ENCODE results near the gene SLC39A11. TPM values are rescaled to one million over a fixed set of nuclear protein-coding genes. Genes with fewer than 3 reads are reported as not detected.
A peak's percentile ranks its signal among the peaks of the same experiment; 100 is the strongest.
"Not testable (repeated sequence)": the region's sequence is repeated elsewhere in the genome, so short reads cannot be mapped to it uniquely, and the experiment has no call there.

Gene SLC39A11
- total RNA-seq, 3 donors from 2014 or later = 16.7 to 23.3 (median 20.1) TPM

DNA sequence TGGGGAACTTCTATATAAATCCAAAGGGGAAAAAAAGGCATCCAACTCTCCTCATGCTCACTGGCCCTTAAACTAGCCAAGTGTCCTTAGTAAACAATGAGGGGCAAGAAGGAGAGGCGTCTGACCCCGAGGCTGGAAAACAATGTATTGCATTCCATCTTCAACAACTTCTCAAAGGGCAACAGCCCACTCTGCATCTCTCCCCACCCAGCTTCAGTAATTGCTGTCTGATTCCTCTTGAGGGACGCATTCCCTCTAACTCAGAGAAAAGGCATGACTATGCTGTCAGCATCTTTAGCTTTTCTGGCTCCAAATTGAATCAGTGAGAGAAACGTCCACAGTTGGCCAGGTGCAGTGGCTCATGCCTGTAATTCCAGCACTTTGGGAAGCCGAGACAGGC, 145.8 kb downstream of the SLC39A11 start:
- DNase-seq = no peak
- Mint-ChIP-seq H3K9me3 (no peaks in the 10 kb centered on the region), H3K36me3 (ENCODE audit: insufficient read depth) (peaks cover 30% of the 10 kb centered on the region), H3K4me3 (no peak overlapping the region), H3K27me3 (ENCODE audit: low read depth) (no peaks in the 10 kb centered on the region), H3K4me1 (ENCODE audit: low read depth) (no peaks in the 10 kb centered on the region)
- ATAC-seq = no peak

DNA sequence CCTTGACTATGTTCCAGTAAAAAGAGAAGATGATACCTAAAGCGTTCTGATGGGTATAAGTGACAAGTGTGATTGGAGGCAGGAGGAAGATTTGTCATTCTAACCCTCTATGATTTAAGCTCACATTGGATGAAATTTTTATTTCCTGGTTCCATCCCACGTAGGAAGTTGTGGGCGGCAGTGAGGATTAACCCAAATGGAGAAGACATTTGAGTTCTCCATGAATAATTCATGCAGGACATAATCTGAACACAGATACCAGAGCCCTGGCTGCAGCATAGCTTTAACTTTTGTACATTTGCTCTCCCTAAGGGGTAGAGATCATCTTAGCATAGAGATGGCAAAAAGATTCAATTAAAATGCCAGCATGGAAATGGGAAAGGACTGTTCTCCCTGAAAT, 146.3 kb downstream of the SLC39A11 start:
- Mint-ChIP-seq H3K4me1 (ENCODE audit: low read depth) (no peaks in the 10 kb centered on the region), H3K36me3 (ENCODE audit: insufficient read depth) (peaks cover 30% of the 10 kb centered on the region), H3K4me3 (no peak overlapping the region), H3K27me3 (ENCODE audit: low read depth) (no peaks in the 10 kb centered on the region), H3K9me3 (no peaks in the 10 kb centered on the region)
- ATAC-seq (no peak), DNase-seq (no peak)

DNA sequence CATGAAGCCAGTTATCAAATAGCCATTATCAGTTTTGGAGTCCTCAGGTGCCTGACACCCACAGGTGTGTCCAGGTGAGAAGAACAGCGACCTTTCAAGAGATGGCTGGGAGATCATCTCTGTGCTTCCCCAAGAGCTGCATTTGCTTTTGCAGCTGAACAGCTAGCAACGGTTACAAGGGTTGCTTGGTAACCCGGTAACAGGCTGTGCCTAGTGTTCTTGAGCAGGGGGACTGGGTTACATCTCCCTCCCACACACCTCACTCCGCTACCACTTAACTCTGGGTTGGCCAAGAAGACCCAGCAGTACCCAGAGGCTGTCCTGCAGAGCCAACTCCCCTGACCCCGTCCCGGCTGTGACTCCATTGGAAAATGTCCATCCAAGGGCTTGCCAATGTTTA, 147.0 kb downstream of the SLC39A11 start:
- peaks cover 33% of the 10 kb centered on the region for H3K36me3 Mint-ChIP-seq (ENCODE audit: insufficient read depth)
- no peaks in the 10 kb centered on the region for H3K4me1 Mint-ChIP-seq (ENCODE audit: low read depth)
- H3K9me3 Mint-ChIP-seq = no peaks in the 10 kb centered on the region

DNA sequence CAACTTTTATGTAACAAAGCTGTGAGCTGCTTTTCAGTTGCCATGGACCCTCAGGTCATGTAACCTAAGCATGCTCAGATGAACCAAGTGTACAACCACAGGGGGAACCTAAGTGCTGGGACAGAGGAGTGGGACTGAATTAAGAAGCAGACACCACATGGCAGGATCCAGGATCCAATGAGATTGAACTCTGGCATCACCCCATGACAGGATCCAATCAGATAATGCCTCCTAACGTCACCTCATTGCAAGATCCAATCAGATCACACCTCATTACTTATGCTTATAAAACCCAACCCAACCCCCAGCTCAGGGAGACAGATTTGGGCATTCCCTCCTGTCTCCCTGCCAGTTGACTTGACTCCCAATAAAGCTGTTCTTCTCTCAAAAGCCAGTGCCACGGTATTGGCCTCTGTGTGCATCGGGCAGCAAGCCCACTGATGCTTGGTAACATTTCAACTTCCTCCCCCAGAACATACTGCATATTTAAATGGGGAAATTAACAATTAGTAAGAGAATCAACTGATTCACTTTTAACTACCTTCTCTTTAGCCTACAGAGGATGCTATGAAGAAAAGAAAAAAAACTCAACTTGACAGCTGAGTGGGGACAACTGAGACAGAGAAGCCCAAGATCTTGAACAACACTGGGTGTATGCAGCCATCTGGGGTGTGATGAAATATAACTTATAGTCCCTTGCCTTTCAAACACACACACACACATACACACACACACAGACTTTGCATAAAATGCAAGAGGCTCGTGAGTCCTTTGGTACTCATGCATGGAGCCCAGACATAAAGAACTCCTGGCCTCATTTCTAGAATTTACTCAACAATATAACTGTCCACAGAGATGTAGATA, 148.4 kb downstream of the SLC39A11 start:
- H3K27me3 Mint-ChIP-seq (ENCODE audit: low read depth) = no peaks in the 10 kb centered on the region
- no peaks in the 10 kb centered on the region for H3K9me3 Mint-ChIP-seq
- H3K4me1 Mint-ChIP-seq (ENCODE audit: low read depth) = no peaks in the 10 kb centered on the region
- no peak overlapping the region for H3K4me3 Mint-ChIP-seq
- peaks cover 33% of the 10 kb centered on the region for H3K36me3 Mint-ChIP-seq (ENCODE audit: insufficient read depth)
- no peak for ATAC-seq
- no peak for DNase-seq

More for the DNA sequence above, 147.0 kb downstream of the SLC39A11 start:
- Mint-ChIP-seq H3K27me3 (ENCODE audit: low read depth) (no peaks in the 10 kb centered on the region), H3K4me3 (no peak overlapping the region)
- ATAC-seq (no peak), DNase-seq (no peak)

DNA sequence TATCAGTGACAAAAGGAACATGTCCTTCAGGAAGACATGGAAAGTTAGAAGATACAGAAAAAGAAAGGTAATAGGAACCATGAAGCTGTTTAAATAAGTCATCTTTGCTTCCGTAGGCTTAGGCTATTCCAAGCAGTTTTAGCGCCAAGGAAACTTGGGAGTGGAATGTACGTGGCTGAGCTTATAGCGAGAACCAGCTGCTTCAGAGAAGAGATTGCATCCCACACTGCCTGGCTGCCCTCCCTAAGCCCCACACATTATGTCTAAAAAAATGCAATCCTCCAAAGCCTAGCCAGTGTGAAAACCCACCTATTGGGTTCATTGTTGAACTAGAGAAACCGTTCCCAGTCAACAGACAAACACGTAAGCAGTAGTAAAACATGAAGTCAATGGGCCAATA, 149.9 kb downstream of the SLC39A11 start:
- DNase-seq (no peak), ATAC-seq (no peak)
- Mint-ChIP-seq H3K27me3 (ENCODE audit: low read depth) (no peaks in the 10 kb centered on the region), H3K4me1 (ENCODE audit: low read depth) (no peaks in the 10 kb centered on the region), H3K4me3 (no peak overlapping the region), H3K9me3 (no peaks in the 10 kb centered on the region), H3K36me3 (ENCODE audit: insufficient read depth) (peaks cover 32% of the 10 kb centered on the region)

DNA sequence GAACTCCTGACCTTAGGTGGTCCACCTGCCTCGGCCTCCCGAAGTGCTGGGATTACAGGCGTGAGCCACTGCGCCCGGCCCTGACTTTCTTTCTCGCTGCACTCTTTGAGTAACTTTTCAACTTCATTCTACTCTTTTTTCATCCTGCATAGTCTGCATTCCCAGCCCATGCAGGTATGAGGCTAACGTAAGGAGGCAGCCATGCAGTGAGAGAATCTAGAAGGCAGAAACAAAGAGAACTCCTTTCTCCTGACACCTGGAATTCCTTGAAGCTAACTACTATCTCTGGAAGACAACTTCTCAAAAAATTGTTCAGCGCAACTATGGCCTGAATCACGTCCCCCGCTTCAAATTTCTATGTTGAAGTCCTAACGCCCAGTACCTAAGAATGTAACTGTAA, 152.0 kb downstream of the SLC39A11 start:
- Mint-ChIP-seq H3K36me3 (ENCODE audit: insufficient read depth) (peaks cover 23% of the 10 kb centered on the region), H3K4me3 (no peak overlapping the region), H3K9me3 (no peaks in the 10 kb centered on the region), H3K27me3 (ENCODE audit: low read depth) (no peaks in the 10 kb centered on the region), H3K4me1 (ENCODE audit: low read depth) (no peaks in the 10 kb centered on the region)
- no peak for DNase-seq
- no peak for ATAC-seq

DNA sequence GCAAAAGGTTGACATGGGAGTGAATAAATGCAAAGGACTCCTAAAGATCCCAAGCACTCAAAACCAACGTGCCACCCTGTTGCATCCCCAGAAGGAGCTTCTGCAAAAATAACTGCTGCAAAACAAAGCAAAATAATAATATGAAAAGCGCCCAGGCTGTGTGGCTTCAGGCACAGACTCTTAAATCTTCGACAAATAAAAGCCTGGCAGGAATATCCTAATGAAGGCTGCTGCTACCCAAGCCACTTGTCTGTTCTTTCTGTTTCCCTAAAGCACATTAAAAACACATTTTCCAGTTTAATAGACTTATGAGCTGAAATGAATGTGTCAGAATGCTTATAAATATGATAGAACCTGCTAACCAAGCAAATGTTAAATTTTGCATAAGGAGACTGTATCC, 154.0 kb downstream of the SLC39A11 start:
- Mint-ChIP-seq H3K36me3 (ENCODE audit: insufficient read depth) (peaks cover 18% of the 10 kb centered on the region), H3K27me3 (ENCODE audit: low read depth) (no peaks in the 10 kb centered on the region), H3K4me3 (no peak overlapping the region), H3K4me1 (ENCODE audit: low read depth) (no peaks in the 10 kb centered on the region), H3K9me3 (no peaks in the 10 kb centered on the region)
- DNase-seq (no peak), ATAC-seq (no peak)

DNA sequence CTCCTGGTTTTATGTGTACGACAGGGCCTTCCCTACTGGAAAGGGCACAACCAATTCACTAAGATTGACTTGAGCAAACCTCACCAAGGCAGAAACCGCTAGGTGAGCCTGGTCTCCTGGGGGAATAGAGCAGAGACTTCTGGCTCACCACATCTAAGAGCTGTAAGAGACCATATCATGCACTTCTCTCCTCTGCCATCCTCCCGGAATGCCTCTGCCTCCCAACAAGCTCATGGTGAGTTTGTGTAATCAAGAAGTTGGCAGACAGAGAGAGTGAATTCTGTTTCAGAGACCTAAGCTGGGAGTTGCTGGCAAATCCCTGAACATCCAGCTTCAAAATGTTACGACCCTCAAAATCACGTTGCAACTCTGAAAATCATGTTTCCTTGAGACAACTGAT, 154.8 kb downstream of the SLC39A11 start:
- peaks cover 12% of the 10 kb centered on the region for H3K36me3 Mint-ChIP-seq (ENCODE audit: insufficient read depth)
- DNase-seq (no peak), ATAC-seq (no peak)
- no peaks in the 10 kb centered on the region for H3K9me3 Mint-ChIP-seq
- no peak overlapping the region for H3K4me3 Mint-ChIP-seq
- no peaks in the 10 kb centered on the region for H3K27me3 Mint-ChIP-seq (ENCODE audit: low read depth)
- H3K4me1 Mint-ChIP-seq (ENCODE audit: low read depth) = no peaks in the 10 kb centered on the region

DNA sequence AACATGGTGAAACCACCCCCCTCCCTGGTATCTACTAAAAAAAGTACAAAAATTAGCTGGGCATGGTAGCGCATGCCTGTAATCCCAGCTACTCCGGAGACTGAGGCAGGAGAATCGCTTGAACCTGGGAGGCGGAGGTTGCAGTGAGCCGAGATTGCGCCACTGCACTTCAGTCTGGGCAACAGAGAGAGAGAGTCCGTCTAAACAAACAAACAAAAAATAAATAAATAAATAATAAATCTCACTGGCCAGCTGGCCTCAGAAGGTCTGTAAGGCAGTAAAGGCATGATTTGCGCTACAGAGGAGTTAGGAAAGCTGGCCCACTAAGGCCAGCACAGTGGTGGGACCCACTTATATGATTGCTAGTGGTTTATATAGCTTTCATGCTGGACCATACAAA, 155.2 kb downstream of the SLC39A11 start:
- not testable (repeated sequence) for ATAC-seq; H3K4me3 Mint-ChIP-seq; H3K4me1 Mint-ChIP-seq (ENCODE audit: low read depth); H3K27me3 Mint-ChIP-seq (ENCODE audit: low read depth); H3K9me3 Mint-ChIP-seq; DNase-seq
- peaks cover 12% of the 10 kb centered on the region for H3K36me3 Mint-ChIP-seq (ENCODE audit: insufficient read depth)

DNA sequence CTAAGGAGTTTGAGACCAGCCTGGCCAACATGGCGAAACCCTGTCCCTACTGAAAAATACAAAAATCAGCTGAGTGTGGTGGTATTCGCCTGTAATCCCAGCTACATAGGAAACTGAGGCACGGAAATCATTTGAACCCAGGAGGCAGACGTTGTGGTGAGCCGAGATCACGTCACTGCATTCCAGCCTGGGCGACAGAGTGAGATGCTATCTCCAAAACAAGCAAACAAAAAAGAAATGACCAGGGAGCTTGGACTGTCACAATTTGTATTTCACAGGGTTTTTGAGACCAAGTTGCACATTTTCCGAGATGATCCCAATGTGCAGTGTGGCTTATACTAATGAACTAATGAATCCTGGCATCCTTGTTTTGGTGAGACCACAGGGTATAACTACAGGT, 156.5 kb downstream of the SLC39A11 start:
- Mint-ChIP-seq H3K9me3 (no peaks in the 10 kb centered on the region), H3K36me3 (ENCODE audit: insufficient read depth) (peaks cover 12% of the 10 kb centered on the region), H3K4me3 (no peak overlapping the region), H3K27me3 (ENCODE audit: low read depth) (no peaks in the 10 kb centered on the region), H3K4me1 (ENCODE audit: low read depth) (peaks cover 10% of the 10 kb centered on the region)
- DNase-seq = no peak
- ATAC-seq = no peak

DNA sequence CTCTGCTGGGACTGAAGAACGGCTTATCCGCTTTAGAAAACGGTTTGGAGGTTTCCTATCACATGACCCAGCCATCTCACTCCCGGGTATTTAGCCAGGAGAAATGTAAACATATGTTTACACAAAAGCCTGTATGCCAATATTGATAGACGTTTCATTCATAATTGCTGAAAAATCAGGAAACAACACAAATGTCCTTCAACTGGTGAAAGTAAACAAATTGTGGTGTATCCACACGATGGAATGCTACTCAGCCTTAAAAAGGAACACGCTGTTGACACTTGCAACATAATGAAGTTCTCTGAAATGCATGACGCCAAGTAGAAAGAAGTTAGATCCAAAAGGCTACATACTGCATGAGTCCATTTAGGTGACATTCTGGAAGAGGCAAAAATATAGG, 157.6 kb downstream of the SLC39A11 start:
- Mint-ChIP-seq H3K4me3 (no peak overlapping the region), H3K36me3 (ENCODE audit: insufficient read depth) (peaks cover 9% of the 10 kb centered on the region), H3K27me3 (ENCODE audit: low read depth) (no peaks in the 10 kb centered on the region), H3K9me3 (no peaks in the 10 kb centered on the region), H3K4me1 (ENCODE audit: low read depth) (peaks cover 15% of the 10 kb centered on the region)
- DNase-seq (no peak), ATAC-seq (no peak)

DNA sequence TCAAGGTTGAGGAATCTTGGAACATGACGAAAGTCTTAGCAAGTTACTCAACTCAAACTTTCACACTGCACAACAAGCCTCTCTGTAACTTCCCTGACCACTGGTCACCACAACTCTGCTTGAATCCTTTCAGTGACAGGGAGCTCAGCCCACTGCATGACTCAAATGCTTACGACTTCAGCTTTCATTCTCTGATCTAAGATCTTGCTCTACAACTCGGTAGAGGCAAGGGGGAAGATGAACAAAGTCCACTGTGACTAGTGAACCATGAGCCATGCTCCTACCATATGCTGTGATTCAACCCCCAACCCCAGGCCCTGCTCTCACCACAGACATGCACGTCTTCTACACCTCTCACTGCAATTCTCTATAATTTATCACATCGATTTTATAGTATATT, 160.9 kb downstream of the SLC39A11 start:
- DNase-seq (no peak), ATAC-seq (no peak)
- Mint-ChIP-seq H3K4me3 (no peak overlapping the region), H3K9me3 (no peaks in the 10 kb centered on the region), H3K36me3 (ENCODE audit: insufficient read depth) (peaks cover 12% of the 10 kb centered on the region), H3K27me3 (ENCODE audit: low read depth) (no peaks in the 10 kb centered on the region), H3K4me1 (ENCODE audit: low read depth) (peaks cover 15% of the 10 kb centered on the region)

DNA sequence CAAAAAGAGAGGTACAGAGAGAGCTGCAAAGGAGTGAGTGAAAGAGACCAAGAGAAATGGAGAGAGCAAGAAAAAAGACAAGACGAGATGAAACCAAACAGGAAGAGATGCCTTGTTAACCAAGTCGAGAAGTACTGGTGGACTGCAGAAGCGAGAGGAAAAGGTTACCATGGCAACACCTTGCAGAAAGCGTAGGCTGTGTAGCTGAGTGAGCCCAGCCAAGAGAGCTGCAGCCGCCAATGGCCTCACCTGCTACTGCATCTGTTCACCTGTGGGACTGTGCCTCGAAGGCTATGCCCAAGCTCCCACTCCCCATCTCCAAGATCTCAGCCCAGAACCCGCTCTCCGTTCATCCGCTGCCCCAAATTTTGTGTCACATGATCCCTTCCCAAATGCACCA, 161.3 kb downstream of the SLC39A11 start:
- Mint-ChIP-seq H3K27me3 (ENCODE audit: low read depth) (no peaks in the 10 kb centered on the region), H3K36me3 (ENCODE audit: insufficient read depth) (peaks cover 16% of the 10 kb centered on the region), H3K4me3 (no peak overlapping the region), H3K4me1 (ENCODE audit: low read depth) (peaks cover 15% of the 10 kb centered on the region), H3K9me3 (no peaks in the 10 kb centered on the region)
- no peak for DNase-seq
- peak in 1 of 2 donors; percentile 34 for ATAC-seq

DNA sequence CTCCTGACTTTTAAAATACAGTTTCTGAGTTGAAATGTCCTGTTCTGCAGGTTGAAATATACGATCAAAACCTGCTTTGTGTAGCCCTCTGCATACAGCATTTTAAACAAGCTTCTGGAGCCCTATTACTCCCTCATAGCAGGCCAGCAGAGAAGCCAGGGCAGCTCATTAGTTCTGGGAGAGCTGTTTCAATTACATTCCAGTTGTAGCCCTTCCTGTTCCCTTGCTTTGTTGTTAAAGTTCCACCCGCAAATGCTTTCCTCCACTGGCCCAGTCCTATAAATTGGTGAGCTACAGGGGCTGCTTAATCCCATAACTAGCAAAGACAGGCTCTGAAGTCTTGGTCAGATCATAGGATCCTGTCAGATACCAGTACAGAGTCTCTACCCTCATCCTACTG, 162.5 kb downstream of the SLC39A11 start:
- Mint-ChIP-seq H3K9me3 (no peaks in the 10 kb centered on the region), H3K36me3 (ENCODE audit: insufficient read depth) (peaks cover 18% of the 10 kb centered on the region), H3K4me1 (ENCODE audit: low read depth) (peaks cover 15% of the 10 kb centered on the region), H3K27me3 (ENCODE audit: low read depth) (no peaks in the 10 kb centered on the region), H3K4me3 (no peak overlapping the region)
- DNase-seq (no peak), ATAC-seq (no peak)

DNA sequence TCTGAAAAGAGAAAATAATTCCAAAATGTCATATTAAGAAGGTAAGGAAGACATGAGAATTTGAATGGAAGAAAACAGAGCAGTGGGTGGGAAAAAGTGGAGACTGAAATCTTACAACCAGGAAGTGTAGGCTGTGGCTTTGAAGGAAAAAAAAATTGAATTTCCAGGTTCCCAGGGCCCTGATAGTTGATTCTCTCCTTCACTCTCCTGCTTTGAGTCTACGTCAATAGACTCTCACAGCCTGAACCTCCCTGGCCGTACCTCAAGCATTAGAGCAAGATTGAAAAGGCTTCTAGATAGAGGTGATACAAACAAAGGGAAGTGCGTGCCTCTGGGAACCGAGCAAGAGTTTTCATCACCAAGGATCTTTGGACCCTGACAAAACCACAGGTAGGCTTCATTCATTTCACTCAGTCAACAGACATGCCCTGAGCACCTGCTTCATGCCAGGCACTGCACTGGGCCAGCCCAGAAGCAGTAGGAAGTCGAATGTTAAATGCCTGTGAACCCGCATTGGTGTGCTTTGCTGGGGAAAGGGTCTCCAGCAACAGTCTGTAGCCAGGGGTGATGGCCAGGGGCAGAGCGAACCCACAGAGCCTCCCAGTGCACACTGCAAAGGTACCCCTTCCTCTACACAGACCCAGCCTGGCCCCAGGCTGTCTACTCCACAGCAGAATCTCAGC, 163.9 kb downstream of the SLC39A11 start:
- Mint-ChIP-seq H3K4me3 (no peak overlapping the region), H3K4me1 (ENCODE audit: low read depth) (peaks cover 15% of the 10 kb centered on the region), H3K9me3 (no peaks in the 10 kb centered on the region), H3K27me3 (ENCODE audit: low read depth) (no peaks in the 10 kb centered on the region), H3K36me3 (ENCODE audit: insufficient read depth) (peaks cover 16% of the 10 kb centered on the region)
- ATAC-seq (no peak), DNase-seq (no peak)
